CD4-positive, alpha-beta T cell (primary cell): ENCODE data around the gene SDK1. TPM values are rescaled to one million over a fixed set of nuclear protein-coding genes. Genes with fewer than 3 reads are reported as not detected.

Source experiments
- ATAC-seq: fragments of 200-7000 bp; cut with Tn5 transposase; one replicate; pipeline ENCODE4 v1.10.0; 2022; ENCODE audit warnings: mild to moderate bottlenecking; ENCODE audit not compliant: poor library complexity
- CTCF ChIA-PET: fragments of 350-600 bp; sonication (Branson Sonifier 250); formaldehyde crosslinking; loops from one replicate; lab custom pipeline; 2021; ENCODE audit warnings: antibody characterized with exemption, inconsistent platforms; lab: Charles Lee
- POLR2A ChIA-PET: fragments of 350-600 bp; sonication (Branson Sonifier 250); formaldehyde crosslinking; loops from one replicate; lab custom pipeline; 2021; ENCODE audit warnings: antibody characterized with exemption, inconsistent platforms; lab: Charles Lee
- DNase-seq, 14 experiments: peaks; one replicate each; pipeline ENCODE4 v3.0.0-alpha.2; 2013 to 2020; ENCODE audit warnings: mixed read lengths in 2 of 14
- H3K27ac ChIP-seq, 2 donors: one replicate each; pipeline versions ENCODE4 v1.5.1 to v1.7.0; 2013; ENCODE audit warnings: low read length in 2 of 2, low read depth in 1 of 2, mild to moderate bottlenecking in 1 of 2
- H3K27me3 ChIP-seq, 2 experiments: 1 replicate in 1 of 2; 2 replicates in 1 of 2; pipeline versions ENCODE4 v1.6.1 to v1.7.0; 2013; ENCODE audit warnings: low read length in 2 of 2, control low read depth in 1 of 2, mild to moderate bottlenecking in 1 of 2, moderate library complexity in 1 of 2; ENCODE audit not compliant: insufficient read depth in 2 of 2, control insufficient read depth in 1 of 2
- H3K36me3 ChIP-seq: one replicate; pipeline ENCODE4 v1.6.1; 2013; ENCODE audit warnings: low read length, control low read depth; ENCODE audit not compliant: insufficient read depth
- H3K4me1 ChIP-seq: one replicate; pipeline ENCODE4 v1.6.1; 2013; ENCODE audit warnings: low read length, control low read depth; ENCODE audit not compliant: insufficient read depth
- H3K4me3 ChIP-seq: one replicate; pipeline ENCODE4 v1.5.1; 2013; ENCODE audit warnings: mild to moderate bottlenecking, low read length, moderate library complexity
- H3K9me3 ChIP-seq, 2 experiments: 1 replicate in 1 of 2; 2 replicates in 1 of 2; pipeline versions ENCODE4 v1.6.1 to v1.7.0; 2013; ENCODE audit warnings: low read length in 2 of 2, mild to moderate bottlenecking in 2 of 2, control low read depth in 1 of 2, moderate library complexity in 1 of 2; ENCODE audit not compliant: control insufficient read depth in 1 of 2, insufficient read depth in 1 of 2
- H3K27ac Mint-ChIP-seq: one replicate; pipeline ENCODE4 v1.8.0; 2020; ENCODE audit warnings: mixed read lengths
- H3K27me3 Mint-ChIP-seq: one replicate; pipeline ENCODE4 v1.8.0; 2021; ENCODE audit warnings: mixed read lengths
- H3K36me3 Mint-ChIP-seq: one replicate; pipeline ENCODE4 v1.8.0; 2021; ENCODE audit warnings: low read depth, mixed read lengths
- H3K4me1 Mint-ChIP-seq: one replicate; pipeline ENCODE4 v1.8.0; 2021; ENCODE audit warnings: low read depth, mixed read lengths
- H3K4me3 Mint-ChIP-seq: one replicate; pipeline ENCODE4 v1.8.0; 2020; ENCODE audit warnings: mild to moderate bottlenecking, mixed read lengths
- H3K9me3 Mint-ChIP-seq: one replicate; pipeline ENCODE4 v1.8.0; 2020; ENCODE audit warnings: mixed read lengths
- CTCF ChIP-seq: fragments of 200-600 bp; IDR thresholded peaks from one replicate; pipeline ENCODE4 v1.8.0; 2022; ENCODE audit warnings: antibody characterized with exemption, mild to moderate bottlenecking
- intact Hi-C, 2 experiments: fragments of 100-400 bp; cut with DNase I in 1 of 2; cut with micrococcal nuclease in 1 of 2; formaldehyde crosslinking; loops; one replicate each; pipeline versions ENCODE4 v1.15.1 to v1.9.0; 2023 to 2025; cut with DNase I, micrococcal nuclease
- total RNA-seq, 174 experiments: library from RNA in 2 of 174; stranded (reverse) in 2 of 174; gene quantifications; one replicate each; pipeline ENCODE4 v1.2.3 and lab custom pipeline; 2021 to 2026

SDK1 gene
- total RNA-seq, 2 experiments from 2014 or later, result 1.1 to 1.3 TPM

DNA sequence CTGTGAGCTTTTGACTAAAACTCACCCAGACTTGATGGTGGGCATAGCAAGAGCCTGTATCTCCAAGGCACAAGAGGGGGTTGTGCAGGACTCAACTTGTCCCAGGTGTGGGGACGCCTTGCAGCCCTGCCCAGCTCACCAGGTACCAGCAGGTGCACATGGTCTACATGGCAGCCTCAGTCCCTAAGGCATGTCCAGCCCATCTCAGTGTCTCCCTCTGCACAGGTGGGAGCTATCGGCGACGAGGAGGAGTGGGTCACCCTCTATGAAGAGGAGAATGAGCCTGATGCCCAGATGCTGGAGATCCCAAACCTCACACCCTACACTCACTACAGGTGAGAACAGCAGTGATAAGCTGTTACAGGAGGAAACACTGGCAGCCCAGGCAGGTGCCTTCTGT is 809.4 kb downstream of the SDK1 start:
- Mint-ChIP-seq H3K27me3 (no peaks in the 10 kb centered on the region), H3K4me3 (no peak overlapping the region), H3K27ac (no peak overlapping the region), H3K36me3 (no peaks in the 10 kb centered on the region), H3K4me1 (no peaks in the 10 kb centered on the region), H3K9me3 (no peaks in the 10 kb centered on the region)
- Histone ChIP-seq H3K9me3 (peaks cover 0 to 8% of the 10 kb centered on the region in 2 experiments), H3K36me3 (no peaks in the 10 kb centered on the region), H3K4me3 (no peak overlapping the region), H3K27me3 (no peaks in the 10 kb centered on the region), H3K4me1 (no peaks in the 10 kb centered on the region), H3K27ac (no peak overlapping the region)
- intact Hi-C loops, result no loop called here
- DNase-seq (no peak), ATAC-seq (no peak)
- POLR2A ChIA-PET, result no interaction called here
- TF ChIP-seq CTCF, result no peak
- CTCF ChIA-PET, result no interaction called here

DNA sequence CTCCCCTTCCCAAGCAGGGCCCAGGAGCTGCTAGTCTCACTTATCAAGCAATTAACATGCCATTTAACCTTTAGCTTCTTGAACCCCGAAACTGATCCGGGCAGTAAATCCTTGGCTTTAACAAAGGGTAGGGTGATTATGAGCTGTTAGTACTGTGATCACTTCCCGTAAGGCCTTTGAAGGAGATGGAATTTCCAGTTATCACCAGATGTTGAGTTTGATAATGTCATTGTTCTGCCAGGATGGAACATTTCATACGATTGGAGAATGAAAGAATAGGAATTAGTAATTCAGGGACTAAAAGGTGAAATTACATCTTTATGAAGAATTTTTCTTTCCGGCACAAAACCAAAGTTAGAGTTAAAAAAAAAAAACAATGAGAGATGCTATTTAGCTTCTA is 810.1 kb downstream of the SDK1 start:
- Histone ChIP-seq H3K4me3 (no peak overlapping the region), H3K27me3 (no peaks in the 10 kb centered on the region), H3K36me3 (no peaks in the 10 kb centered on the region), H3K9me3 (peaks cover 0 to 12% of the 10 kb centered on the region in 2 experiments), H3K27ac (no peak overlapping the region), H3K4me1 (no peaks in the 10 kb centered on the region)
- intact Hi-C loops, result no loop called here
- Mint-ChIP-seq H3K4me3 (no peak overlapping the region), H3K9me3 (no peaks in the 10 kb centered on the region), H3K27ac (no peak overlapping the region), H3K27me3 (no peaks in the 10 kb centered on the region), H3K36me3 (no peaks in the 10 kb centered on the region), H3K4me1 (no peaks in the 10 kb centered on the region)
- DNase-seq, result no peak
- TF ChIP-seq CTCF, result no peak
- CTCF ChIA-PET, result no interaction called here
- ATAC-seq, result no peak
- POLR2A ChIA-PET, result no interaction called here

GRCh38 chr7:4113271-4113670 is 812.2 kb downstream of the SDK1 start:
- intact Hi-C loops, result no loop called here
- no peaks in the 10 kb centered on the region for H3K4me1 ChIP-seq
- CTCF ChIA-PET, result no interaction called here
- no peak overlapping the region for H3K4me3 ChIP-seq
- no peak for ATAC-seq
- POLR2A ChIA-PET, result no interaction called here
- H3K27ac ChIP-seq, result no peak overlapping the region
- H3K4me3 Mint-ChIP-seq, result no peak overlapping the region
- no peaks in the 10 kb centered on the region for H3K27me3 ChIP-seq
- peaks cover 0 to 24% of the 10 kb centered on the region in 2 experiments for H3K9me3 ChIP-seq
- TF ChIP-seq CTCF, result no peak
- H3K9me3 Mint-ChIP-seq, result no peaks in the 10 kb centered on the region
- DNase-seq, result no peak
- H3K27me3 Mint-ChIP-seq, result no peaks in the 10 kb centered on the region
- H3K36me3 ChIP-seq, result no peaks in the 10 kb centered on the region
- H3K36me3 Mint-ChIP-seq, result no peaks in the 10 kb centered on the region
- H3K4me1 Mint-ChIP-seq, result no peaks in the 10 kb centered on the region
- no peak overlapping the region for H3K27ac Mint-ChIP-seq
